AG10803 (cell line): ENCODE results near the gene NOTCH2.
A peak's percentile ranks its signal among the peaks of the same experiment; 100 is the strongest.

Experiments
- DNase-seq: peaks from one replicate; pipeline ENCODE4 v3.0.0; 2010; ENCODE audit warnings: low read depth
- H3K4me3 ChIP-seq: 2 replicates; pipeline ENCODE4 v1.5.1; 2011; ENCODE audit warnings: mild to moderate bottlenecking, low read length, control low read depth
- TF ChIP-seq, protein P1 (sequence below): conservative IDR thresholded peaks from 2 replicates; pipeline ENCODE4 v1.5.1; 2011; ENCODE audit warnings: mild to moderate bottlenecking, low read length, control low read depth, inconsistent platforms

NOTCH2 gene

GRCh38 chr1:119954476-119955422, 114.7 kb downstream of the NOTCH2 start:
- TF ChIP-seq, protein P1, sequence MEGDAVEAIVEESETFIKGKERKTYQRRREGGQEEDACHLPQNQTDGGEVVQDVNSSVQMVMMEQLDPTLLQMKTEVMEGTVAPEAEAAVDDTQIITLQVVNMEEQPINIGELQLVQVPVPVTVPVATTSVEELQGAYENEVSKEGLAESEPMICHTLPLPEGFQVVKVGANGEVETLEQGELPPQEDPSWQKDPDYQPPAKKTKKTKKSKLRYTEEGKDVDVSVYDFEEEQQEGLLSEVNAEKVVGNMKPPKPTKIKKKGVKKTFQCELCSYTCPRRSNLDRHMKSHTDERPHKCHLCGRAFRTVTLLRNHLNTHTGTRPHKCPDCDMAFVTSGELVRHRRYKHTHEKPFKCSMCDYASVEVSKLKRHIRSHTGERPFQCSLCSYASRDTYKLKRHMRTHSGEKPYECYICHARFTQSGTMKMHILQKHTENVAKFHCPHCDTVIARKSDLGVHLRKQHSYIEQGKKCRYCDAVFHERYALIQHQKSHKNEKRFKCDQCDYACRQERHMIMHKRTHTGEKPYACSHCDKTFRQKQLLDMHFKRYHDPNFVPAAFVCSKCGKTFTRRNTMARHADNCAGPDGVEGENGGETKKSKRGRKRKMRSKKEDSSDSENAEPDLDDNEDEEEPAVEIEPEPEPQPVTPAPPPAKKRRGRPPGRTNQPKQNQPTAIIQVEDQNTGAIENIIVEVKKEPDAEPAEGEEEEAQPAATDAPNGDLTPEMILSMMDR = no peak
- no peak overlapping the region for H3K4me3 ChIP-seq
- no peak for DNase-seq

- DNase-seq = no peak
- TF ChIP-seq, protein P1 = no peak
- H3K4me3 ChIP-seq = no peak overlapping the region
Measured at GRCh38 chr1:119953266-119953998, 116.0 kb downstream of the NOTCH2 start.

DNA sequence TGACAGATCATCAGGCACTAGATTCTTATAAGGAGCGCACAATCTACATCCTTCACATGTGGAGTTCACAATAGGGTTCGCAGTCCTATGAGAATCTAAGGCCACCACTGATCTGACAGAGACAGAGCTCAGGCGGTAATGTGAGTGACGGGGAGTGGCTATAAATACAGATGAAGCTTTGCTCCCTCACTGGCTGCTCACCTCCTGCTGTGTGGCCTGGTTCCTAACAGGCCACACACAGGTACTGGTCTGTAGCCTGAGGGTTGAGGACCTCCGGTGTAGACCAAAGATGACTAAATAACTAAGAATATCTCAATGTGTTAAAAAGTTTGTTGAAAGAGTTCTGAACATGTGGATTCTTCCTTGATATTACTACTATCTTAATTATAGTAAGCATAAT, 117.0 kb downstream of the NOTCH2 start:
- DNase-seq = no peak
- H3K4me3 ChIP-seq = no peak overlapping the region
- TF ChIP-seq, protein P1 = no peak

- peak; percentile 78 for DNase-seq
- H3K4me3 ChIP-seq = no peak overlapping the region
- TF ChIP-seq, protein P1 = peak; percentile 96
Measured at GRCh38 chr1:119948342-119949214, 120.9 kb downstream of the NOTCH2 start.

GRCh38 chr1:119947468-119947867, 122.0 kb downstream of the NOTCH2 start:
- TF ChIP-seq, protein P1 = no peak
- DNase-seq = peak; percentile 92
- H3K4me3 ChIP-seq = no peak overlapping the region

DNA sequence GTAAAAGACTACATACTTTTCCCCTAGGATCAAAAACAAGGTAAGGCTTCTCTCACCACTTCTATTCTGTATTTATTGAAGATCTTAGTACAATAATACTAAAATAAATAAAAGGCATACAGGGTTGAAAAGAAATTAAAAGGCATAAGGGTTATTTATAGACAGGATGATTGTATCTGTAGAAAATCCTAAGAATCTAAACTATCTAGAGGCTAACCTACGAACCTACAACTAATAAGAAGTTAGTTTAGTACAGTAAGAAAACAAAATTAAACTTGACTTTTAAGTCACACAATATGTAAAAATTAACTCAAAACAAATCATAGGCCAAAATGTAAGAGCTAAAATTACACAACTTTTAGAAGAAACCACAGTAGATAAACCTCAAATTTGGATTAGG, 122.7 kb downstream of the NOTCH2 start:
- TF ChIP-seq, protein P1 = no peak

More for the DNA sequence above, 122.7 kb downstream of the NOTCH2 start:
- DNase-seq = peak; percentile 25
- H3K4me3 ChIP-seq = no peak overlapping the region
